Cardiac muscle cell (in vitro differentiated cells and primary cell): ENCODE results near the gene NKX2-4. TPM values are rescaled to one million over a fixed set of nuclear protein-coding genes. Genes with fewer than 3 reads are reported as not detected.

ENCODE experiments used
- DNase-seq, 2 donors: peaks; one replicate each; pipeline versions ENCODE4 v3.0.0 to v3.0.0-alpha.2; 2010 to 2017; ENCODE audit warnings: low read depth in 1 of 2, low spot score in 1 of 2
- H3K27ac ChIP-seq: fragments of 200-600 bp; sonication (generic); 2 replicates; pipeline ENCODE4 v1.5.1; 2016
- H3K27me3 ChIP-seq: fragments of 200-600 bp; sonication (generic); 2 replicates; pipeline ENCODE4 v1.6.0; 2016; ENCODE audit warnings: control low read depth
- H3K36me3 ChIP-seq: fragments of 200-600 bp; sonication (generic); 2 replicates; pipeline ENCODE4 v1.5.1; 2016; ENCODE audit warnings: control low read depth
- H3K4me1 ChIP-seq: fragments of 200-600 bp; sonication (generic); 2 replicates; pipeline ENCODE4 v1.8.1; 2017; ENCODE audit warnings: low read depth, mild to moderate bottlenecking, mixed run types
- H3K4me3 ChIP-seq: fragments of 200-600 bp; sonication (generic); 2 replicates; pipeline ENCODE4 v1.5.1; 2016; ENCODE audit warnings: mild to moderate bottlenecking
- H3K9me3 ChIP-seq: fragments of 200-600 bp; sonication (generic); 2 replicates; pipeline ENCODE4 v1.5.1; 2017; ENCODE audit warnings: low read depth, mild to moderate bottlenecking, control low read depth
- polyA plus RNA-seq: library from polyadenylated mRNA; unstranded; fragments of >200 nt; fragmentation: Nextera tagmentation; extraction: Ambion mirVana; gene quantifications from 2 replicates; pipeline ENCODE4 v1.2.1, GENCODE V29; 2016
- total RNA-seq: library from RNA; depleted of rRNA; stranded (reverse); fragments of >200 nt; gene quantifications from 2 replicates; pipeline ENCODE4 v1.2.3, GENCODE V29; 2016
- TF ChIP-seq, protein P1 (sequence below): IDR thresholded peaks from 2 replicates; pipeline ENCODE4 v1.5.1; 2012; ENCODE audit warnings: low read depth, mild to moderate bottlenecking, low read length

Gene NKX2-4
- not detected in 2 replicates for total RNA-seq
- polyA plus RNA-seq: not detected in 2 replicates

DNA sequence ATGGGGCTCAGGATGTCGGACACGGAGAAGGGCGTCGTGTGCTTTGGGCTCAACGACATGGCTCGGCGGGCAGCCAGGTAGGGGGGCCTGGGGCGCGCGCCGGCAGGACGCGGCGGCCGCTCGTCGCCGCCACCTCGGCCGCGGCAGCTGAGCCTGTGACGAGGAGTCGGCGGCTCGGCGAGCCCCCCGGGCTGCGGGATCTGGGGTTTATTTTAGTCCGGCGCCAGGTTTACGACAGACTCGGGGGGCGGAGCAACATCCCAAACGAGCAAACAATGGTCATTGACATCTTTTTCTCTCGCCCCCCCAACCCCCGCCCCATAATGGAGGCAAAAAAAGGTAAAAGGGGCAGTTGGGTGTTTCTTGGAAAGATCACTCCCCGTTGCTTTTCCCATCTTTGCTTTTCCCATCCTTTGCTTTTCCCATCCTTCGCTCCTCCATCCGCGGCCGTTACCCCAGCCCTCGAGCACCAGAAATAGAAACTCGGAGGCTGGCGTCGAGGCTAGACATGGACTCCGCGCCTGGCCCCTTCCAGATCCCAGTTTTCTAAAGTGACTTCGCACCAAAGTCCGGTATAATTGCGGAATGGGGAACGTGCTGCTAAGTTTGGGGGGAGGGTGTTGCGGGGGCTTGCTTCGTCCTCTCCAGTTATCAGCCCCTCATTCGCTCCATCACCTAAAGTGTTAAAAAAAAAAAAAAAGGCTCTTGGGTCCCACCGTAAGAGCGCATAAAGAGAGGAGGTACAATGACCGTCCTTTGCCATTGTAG is at the start of gene NKX2-4:
TSS of gene NKX2-4 (minus strand) at position 186 of the 768 bp plus-strand sequence. CDS start at position 59, 127 bp downstream.
- Histone ChIP-seq H3K9me3 (no peaks in the 10 kb centered on the region), H3K27ac (no peak within 1 kb of the TSS), H3K4me3 (no peak within 1 kb of the TSS), H3K36me3 (no peaks in the 10 kb centered on the region), H3K27me3 (peaks cover 100% of the 10 kb centered on the region), H3K4me1 (no peaks in the 10 kb centered on the region)
- TF ChIP-seq, protein P1, sequence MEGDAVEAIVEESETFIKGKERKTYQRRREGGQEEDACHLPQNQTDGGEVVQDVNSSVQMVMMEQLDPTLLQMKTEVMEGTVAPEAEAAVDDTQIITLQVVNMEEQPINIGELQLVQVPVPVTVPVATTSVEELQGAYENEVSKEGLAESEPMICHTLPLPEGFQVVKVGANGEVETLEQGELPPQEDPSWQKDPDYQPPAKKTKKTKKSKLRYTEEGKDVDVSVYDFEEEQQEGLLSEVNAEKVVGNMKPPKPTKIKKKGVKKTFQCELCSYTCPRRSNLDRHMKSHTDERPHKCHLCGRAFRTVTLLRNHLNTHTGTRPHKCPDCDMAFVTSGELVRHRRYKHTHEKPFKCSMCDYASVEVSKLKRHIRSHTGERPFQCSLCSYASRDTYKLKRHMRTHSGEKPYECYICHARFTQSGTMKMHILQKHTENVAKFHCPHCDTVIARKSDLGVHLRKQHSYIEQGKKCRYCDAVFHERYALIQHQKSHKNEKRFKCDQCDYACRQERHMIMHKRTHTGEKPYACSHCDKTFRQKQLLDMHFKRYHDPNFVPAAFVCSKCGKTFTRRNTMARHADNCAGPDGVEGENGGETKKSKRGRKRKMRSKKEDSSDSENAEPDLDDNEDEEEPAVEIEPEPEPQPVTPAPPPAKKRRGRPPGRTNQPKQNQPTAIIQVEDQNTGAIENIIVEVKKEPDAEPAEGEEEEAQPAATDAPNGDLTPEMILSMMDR: no peak
- DNase-seq: no peak

DNA sequence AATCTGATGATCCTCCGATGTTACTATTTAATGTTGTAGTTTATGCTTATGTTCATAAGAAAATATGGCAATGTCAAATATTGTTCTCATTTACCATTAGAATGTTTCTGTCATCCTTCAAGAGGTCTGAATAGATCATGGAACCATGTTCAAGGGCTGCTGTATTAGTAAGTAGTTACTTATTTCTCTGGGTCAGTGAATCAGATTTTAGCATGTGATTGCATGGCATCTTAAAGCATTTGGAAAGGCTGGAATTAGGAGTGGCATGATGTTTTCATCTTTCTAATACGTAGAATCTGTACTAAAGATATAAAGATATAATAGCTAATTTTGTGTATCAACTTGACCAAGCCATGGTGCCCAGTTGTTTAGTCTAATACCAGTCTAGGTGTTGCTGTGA is 40.5 kb upstream of the NKX2-4 start:
- no peak overlapping the region for H3K4me3 ChIP-seq
- no peaks in the 10 kb centered on the region for H3K9me3 ChIP-seq
- no peaks in the 10 kb centered on the region for H3K36me3 ChIP-seq
- no peaks in the 10 kb centered on the region for H3K27me3 ChIP-seq
- TF ChIP-seq, protein P1: no peak
- no peak for DNase-seq
- no peaks in the 10 kb centered on the region for H3K4me1 ChIP-seq
- no peak overlapping the region for H3K27ac ChIP-seq

- TF ChIP-seq, protein P1: no peak
- Histone ChIP-seq H3K36me3 (no peaks in the 10 kb centered on the region), H3K4me1 (no peaks in the 10 kb centered on the region), H3K27me3 (no peaks in the 10 kb centered on the region), H3K27ac (no peak overlapping the region), H3K9me3 (no peaks in the 10 kb centered on the region), H3K4me3 (no peak overlapping the region)
- no peak for DNase-seq
These were observed 39.9 kb upstream of the NKX2-4 start for GRCh38 chr20:21437248-21437647.

DNA sequence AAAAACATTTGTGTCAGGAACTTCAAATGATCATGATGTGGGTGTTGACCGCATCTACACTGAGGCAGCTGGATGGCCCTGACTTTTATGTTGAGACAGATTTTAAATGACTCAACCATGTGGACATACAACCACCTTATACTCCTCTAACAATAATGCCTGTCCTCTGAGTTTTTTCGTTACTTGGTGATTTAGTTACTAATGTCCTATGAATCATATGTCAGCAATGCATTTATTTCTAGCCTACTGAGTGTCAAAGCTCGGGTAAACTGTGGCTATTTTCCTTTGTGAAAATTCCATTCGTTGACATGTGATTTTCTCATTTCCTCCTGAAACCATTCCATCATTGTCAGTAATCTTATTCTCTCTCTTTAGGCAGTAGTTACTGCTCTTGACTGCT is 38.9 kb upstream of the NKX2-4 start:
- DNase-seq: peak in 1 of 2 donors; percentile 32
- Histone ChIP-seq H3K9me3 (no peaks in the 10 kb centered on the region), H3K36me3 (no peaks in the 10 kb centered on the region), H3K4me3 (no peak overlapping the region), H3K27me3 (no peaks in the 10 kb centered on the region), H3K27ac (no peak overlapping the region), H3K4me1 (no peaks in the 10 kb centered on the region)
- TF ChIP-seq, protein P1: no peak

- no peaks in the 10 kb centered on the region for H3K9me3 ChIP-seq
- TF ChIP-seq, protein P1: no peak
- no peaks in the 10 kb centered on the region for H3K27me3 ChIP-seq
- no peaks in the 10 kb centered on the region for H3K4me1 ChIP-seq
- H3K4me3 ChIP-seq: no peak overlapping the region
- no peak for DNase-seq
- H3K36me3 ChIP-seq: no peaks in the 10 kb centered on the region
- no peak overlapping the region for H3K27ac ChIP-seq
These were observed 38.2 kb upstream of the NKX2-4 start for GRCh38 chr20:21435576-21435975.
